ENCODE results near the gene JARID2. TPM values are rescaled to one million over a fixed set of nuclear protein-coding genes. Genes with fewer than 3 reads are reported as not detected.

The JARID2 gene
- total and polyA plus RNA-seq, 11 donors = 3.5 to 12.2 (median 7.5) TPM

- Histone ChIP-seq H3K4me3 (no peak overlapping the region), H3K4me1 (peaks cover 0 to 54% (median 40%) of the 10 kb centered on the region in 12 donors), H3K36me3 (no peaks in the 10 kb centered on the region), H3K9me3 (no peaks in the 10 kb centered on the region), H3K27ac (no peak overlapping the region), H3K27me3 (no peaks in the 10 kb centered on the region)
- ATAC-seq (no peak), DNase-seq (no peak)
- TF ChIP-seq, protein P1, sequence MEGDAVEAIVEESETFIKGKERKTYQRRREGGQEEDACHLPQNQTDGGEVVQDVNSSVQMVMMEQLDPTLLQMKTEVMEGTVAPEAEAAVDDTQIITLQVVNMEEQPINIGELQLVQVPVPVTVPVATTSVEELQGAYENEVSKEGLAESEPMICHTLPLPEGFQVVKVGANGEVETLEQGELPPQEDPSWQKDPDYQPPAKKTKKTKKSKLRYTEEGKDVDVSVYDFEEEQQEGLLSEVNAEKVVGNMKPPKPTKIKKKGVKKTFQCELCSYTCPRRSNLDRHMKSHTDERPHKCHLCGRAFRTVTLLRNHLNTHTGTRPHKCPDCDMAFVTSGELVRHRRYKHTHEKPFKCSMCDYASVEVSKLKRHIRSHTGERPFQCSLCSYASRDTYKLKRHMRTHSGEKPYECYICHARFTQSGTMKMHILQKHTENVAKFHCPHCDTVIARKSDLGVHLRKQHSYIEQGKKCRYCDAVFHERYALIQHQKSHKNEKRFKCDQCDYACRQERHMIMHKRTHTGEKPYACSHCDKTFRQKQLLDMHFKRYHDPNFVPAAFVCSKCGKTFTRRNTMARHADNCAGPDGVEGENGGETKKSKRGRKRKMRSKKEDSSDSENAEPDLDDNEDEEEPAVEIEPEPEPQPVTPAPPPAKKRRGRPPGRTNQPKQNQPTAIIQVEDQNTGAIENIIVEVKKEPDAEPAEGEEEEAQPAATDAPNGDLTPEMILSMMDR (IDR thresholded peaks at IDR 0.05) = no peak
- TF ChIP-seq POLR2A (IDR thresholded peaks at IDR 0.05) = no peak
- intact Hi-C loops (cut with DNase I) = loop anchor here in 8 of 10 donors (2.0 to 10.0 kb wide), 8 partner anchors 51 to 1187 kb away; partner anchors contain the start of gene JARID2 (in 4 of the 8)
- 38 to 55% (median 44%) methylated on average over 1 of the region's 1 CpG for WGBS, 4 donors
These were observed 145.6 kb downstream of the JARID2 start for GRCh38 chr6:15391500-15391899.

GRCh38 chr6:15392182-15392581 is 146.3 kb downstream of the JARID2 start:
- ATAC-seq (no peak), DNase-seq (no peak)
- intact Hi-C loops (cut with DNase I) = loop anchor here in 7 of 10 donors (5.0 to 10.0 kb wide), 7 partner anchors 50 to 1187 kb away; partner anchors contain the start of gene JARID2 (in 2 of the 7)
- Histone ChIP-seq H3K4me3 (no peak overlapping the region), H3K27me3 (no peaks in the 10 kb centered on the region), H3K4me1 (peaks cover 0 to 52% (median 37%) of the 10 kb centered on the region in 12 donors), H3K36me3 (no peaks in the 10 kb centered on the region), H3K9me3 (no peaks in the 10 kb centered on the region), H3K27ac (no peak overlapping the region)
- no peak for TF ChIP-seq POLR2A (IDR thresholded peaks at IDR 0.05)
- TF ChIP-seq, protein P1 (IDR thresholded peaks at IDR 0.05) = no peak
- 67 to 75% (median 71%) methylated on average over 6 of the region's 6 CpGs for WGBS, 4 donors

- no peak overlapping the region for H3K27ac ChIP-seq
- no peak for TF ChIP-seq POLR2A (IDR thresholded peaks at IDR 0.05)
- TF ChIP-seq, protein P1 (IDR thresholded peaks at IDR 0.05) = no peak
- peaks cover 0 to 54% (median 34%) of the 10 kb centered on the region in 12 donors for H3K4me1 ChIP-seq
- intact Hi-C loops (cut with DNase I) = loop anchor here in 7 of 10 donors (5.0 to 10.0 kb wide), 7 partner anchors 49 to 1189 kb away; partner anchors contain the start of gene JARID2 (in 2 of the 7)
- no peaks in the 10 kb centered on the region for H3K9me3 ChIP-seq
- ATAC-seq (no peak), DNase-seq (no peak)
- 97 to 99% (median 97%) methylated on average over 7 of the region's 7 CpGs for WGBS, 4 donors
- H3K36me3 ChIP-seq = no peaks in the 10 kb centered on the region
- no peak overlapping the region for H3K4me3 ChIP-seq
- no peaks in the 10 kb centered on the region for H3K27me3 ChIP-seq
These were observed 147.7 kb downstream of the JARID2 start for GRCh38 chr6:15393605-15394004.

GRCh38 chr6:15395087-15395486 is 149.2 kb downstream of the JARID2 start:
- Histone ChIP-seq H3K27me3 (no peaks in the 10 kb centered on the region), H3K27ac (no peak overlapping the region), H3K36me3 (no peaks in the 10 kb centered on the region), H3K4me1 (peaks cover 0 to 54% (median 34%) of the 10 kb centered on the region in 12 donors), H3K9me3 (no peaks in the 10 kb centered on the region), H3K4me3 (no peak overlapping the region)
- WGBS, 4 donors = 87 to 95% (median 93%) methylated on average over 8 of the region's 8 CpGs
- DNase-seq = no peak
- intact Hi-C loops (cut with DNase I) = loop anchor here in 6 of 10 donors (5.0 to 10.0 kb wide), 5 partner anchors 47 to 1190 kb away; partner anchors contain the start of gene JARID2 (in 1 of the 6)
- no peak for TF ChIP-seq POLR2A (IDR thresholded peaks at IDR 0.05)
- TF ChIP-seq, protein P1 (IDR thresholded peaks at IDR 0.05) = no peak
- ATAC-seq = no peak

Measured in heart left ventricle (tissue), 16 donors.